GM18907 (cell line): Measurements from ENCODE around the gene CYP46A1.

Experiments
- ATAC-seq: cut with Tn5 transposase; IDR thresholded peaks from one replicate; pipeline ENCODE4 v1.9.1; 2021; ENCODE audit warnings: mild to moderate bottlenecking, moderate library complexity; ENCODE audit not compliant: unreplicated experiment

Gene CYP46A1

GRCh38 chr14:99774556-99775307 is 90.6 kb downstream of the CYP46A1 start:
- no peak for ATAC-seq

- ATAC-seq = no peak
Observed at GRCh38 chr14:99775351-99775750, 91.3 kb downstream of the CYP46A1 start.
